Epithelial cell of esophagus (primary cell): ENCODE data around the gene NME3.

Source experiments
- DNase-seq: peaks from one replicate; pipeline ENCODE4 v3.0.0; 2010; ENCODE audit warnings: low read depth
- H3K4me3 ChIP-seq: 2 replicates; pipeline ENCODE4 v1.5.1; 2011; ENCODE audit warnings: mild to moderate bottlenecking, low read length, control low read depth
- TF ChIP-seq, protein P1 (sequence below): IDR thresholded peaks from 2 replicates; pipeline ENCODE4 v1.5.1; 2011; ENCODE audit warnings: low read depth, mild to moderate bottlenecking, low read length, control low read depth, inconsistent platforms; ENCODE audit not compliant: insufficient read depth; ENCODE audit errors: missing control alignments

Gene NME3

DNA sequence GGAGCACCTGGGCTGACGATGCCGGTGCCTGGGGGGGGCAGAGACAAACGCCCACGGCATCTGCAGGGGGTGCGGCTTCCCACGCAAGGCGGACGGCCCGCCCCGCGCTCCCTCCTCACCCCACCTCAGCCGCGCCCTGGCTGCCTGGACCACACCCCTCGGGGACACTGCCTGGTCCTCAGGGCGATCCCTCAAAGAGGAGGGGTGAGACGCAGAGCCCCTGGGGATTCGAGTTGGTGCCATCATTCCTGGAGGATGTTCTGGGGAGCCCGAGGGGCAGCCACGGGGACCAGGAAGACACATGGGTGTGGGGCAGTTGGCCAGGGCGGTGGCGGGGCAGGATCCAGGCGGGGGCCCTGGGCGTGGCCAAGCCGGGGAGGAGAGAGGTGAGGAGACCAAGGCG lies 18.3 kb upstream of the NME3 start:
- TF ChIP-seq, protein P1, sequence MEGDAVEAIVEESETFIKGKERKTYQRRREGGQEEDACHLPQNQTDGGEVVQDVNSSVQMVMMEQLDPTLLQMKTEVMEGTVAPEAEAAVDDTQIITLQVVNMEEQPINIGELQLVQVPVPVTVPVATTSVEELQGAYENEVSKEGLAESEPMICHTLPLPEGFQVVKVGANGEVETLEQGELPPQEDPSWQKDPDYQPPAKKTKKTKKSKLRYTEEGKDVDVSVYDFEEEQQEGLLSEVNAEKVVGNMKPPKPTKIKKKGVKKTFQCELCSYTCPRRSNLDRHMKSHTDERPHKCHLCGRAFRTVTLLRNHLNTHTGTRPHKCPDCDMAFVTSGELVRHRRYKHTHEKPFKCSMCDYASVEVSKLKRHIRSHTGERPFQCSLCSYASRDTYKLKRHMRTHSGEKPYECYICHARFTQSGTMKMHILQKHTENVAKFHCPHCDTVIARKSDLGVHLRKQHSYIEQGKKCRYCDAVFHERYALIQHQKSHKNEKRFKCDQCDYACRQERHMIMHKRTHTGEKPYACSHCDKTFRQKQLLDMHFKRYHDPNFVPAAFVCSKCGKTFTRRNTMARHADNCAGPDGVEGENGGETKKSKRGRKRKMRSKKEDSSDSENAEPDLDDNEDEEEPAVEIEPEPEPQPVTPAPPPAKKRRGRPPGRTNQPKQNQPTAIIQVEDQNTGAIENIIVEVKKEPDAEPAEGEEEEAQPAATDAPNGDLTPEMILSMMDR = no peak

DNA sequence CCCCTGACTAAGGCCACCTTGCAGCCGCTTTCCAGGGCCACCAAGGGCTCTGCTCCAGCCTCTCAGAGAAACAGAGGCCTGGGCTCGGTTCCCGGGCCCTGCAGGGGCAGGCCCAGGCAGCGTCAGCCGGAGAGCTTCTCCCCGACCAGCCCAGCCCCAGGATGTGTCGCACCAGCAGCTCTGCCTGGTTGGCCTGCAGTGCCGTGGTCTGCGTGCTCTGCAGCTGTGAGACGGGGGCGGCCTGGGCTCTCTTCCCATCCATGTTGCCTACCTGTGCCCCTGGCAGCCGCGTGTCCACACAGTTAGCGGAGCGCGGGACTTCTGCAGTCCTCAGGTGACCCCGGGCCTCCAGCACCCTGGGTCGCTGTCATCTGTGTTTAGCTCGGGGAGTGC lies 17.4 kb upstream of the NME3 start:
- H3K4me3 ChIP-seq = no peak overlapping the region
- peak; percentile 44 for DNase-seq
- TF ChIP-seq, protein P1 = no peak

More for the DNA sequence above, 18.3 kb upstream of the NME3 start:
- H3K4me3 ChIP-seq = no peak overlapping the region
- no peak for DNase-seq

DNA sequence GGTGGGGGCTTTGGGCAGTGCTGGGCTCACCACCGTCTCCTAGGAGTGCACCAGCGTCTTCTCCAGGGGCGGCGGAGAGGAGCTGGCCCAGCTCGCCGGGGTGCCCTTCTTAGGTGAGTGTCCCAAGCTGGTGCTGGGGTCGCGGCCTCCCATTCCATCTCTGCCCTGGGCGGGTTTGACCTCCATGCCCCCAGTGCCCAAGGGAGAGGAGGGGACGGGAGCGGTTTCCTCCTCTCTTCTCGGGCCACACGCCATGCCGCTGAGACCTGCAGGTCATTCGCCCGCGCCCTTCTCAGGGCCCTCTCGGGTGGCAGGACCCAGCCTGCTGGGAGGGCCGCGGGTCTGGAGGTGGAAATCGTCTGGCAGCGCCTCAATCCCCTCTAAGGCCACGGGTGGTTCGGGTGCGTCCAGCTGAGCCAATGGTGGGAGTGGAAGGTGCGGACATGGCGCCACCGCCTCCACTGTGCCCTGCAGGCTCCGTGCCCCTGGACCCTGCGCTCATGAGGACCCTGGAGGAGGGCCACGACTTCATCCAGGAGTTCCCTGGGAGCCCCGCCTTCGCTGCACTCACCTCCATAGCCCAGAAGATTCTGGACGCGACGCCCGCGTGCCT lies 16.9 kb upstream of the NME3 start:
- no peak overlapping the region for H3K4me3 ChIP-seq
- TF ChIP-seq, protein P1 = no peak
- DNase-seq = no peak

DNA sequence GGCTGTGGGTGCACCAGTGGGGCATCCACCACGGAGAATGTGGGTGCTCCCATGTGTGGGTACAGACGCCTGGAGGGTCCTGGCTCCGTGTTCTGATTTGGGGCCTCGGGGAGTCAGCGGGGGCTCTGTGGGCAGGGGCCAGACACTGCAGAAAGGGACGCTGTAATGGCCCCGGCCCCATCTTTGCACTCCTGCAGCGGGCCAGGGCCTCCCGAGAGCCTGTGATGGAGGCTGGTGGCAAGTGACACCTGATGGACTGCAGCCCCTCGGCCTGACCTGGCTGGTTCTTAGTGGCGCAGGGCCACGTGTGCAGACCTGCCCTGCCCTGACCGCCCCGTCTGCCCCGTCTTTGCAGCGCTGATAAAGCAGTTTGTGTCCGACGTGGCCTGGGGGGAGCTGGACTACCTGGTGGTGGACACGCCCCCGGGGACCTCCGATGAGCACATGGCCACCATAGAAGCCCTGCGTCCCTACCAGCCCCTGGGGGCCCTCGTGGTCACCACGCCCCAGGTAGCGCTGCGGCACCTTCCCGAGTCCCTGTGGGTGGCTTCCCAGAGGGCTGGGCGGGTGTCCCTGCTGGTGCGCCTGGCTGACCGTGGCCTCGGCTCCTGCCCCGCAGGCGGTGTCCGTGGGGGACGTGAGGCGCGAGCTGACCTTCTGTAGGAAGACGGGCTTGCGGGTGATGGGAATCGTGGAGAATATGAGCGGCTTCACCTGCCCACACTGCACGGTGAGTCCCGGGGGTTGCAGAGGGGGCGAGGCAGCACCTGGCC lies 16.2 kb upstream of the NME3 start:
- TF ChIP-seq, protein P1 = no peak
- DNase-seq = no peak
- H3K4me3 ChIP-seq = no peak overlapping the region

DNA sequence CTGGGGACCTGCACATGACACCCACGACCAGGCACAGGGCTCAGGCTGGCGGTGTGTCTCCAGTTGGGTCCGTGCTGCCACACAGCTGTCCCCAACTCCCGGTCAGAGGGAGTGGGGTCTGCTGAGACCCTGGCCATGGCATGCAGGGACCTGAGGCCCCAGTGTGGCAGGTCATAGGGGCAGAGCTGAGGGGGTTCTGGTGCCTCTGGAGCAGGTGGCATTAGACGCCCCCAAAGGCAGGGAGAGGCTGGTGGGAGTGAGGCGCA lies 15.6 kb upstream of the NME3 start:
- no peak for DNase-seq
- no peak overlapping the region for H3K4me3 ChIP-seq
- TF ChIP-seq, protein P1 = no peak

DNA sequence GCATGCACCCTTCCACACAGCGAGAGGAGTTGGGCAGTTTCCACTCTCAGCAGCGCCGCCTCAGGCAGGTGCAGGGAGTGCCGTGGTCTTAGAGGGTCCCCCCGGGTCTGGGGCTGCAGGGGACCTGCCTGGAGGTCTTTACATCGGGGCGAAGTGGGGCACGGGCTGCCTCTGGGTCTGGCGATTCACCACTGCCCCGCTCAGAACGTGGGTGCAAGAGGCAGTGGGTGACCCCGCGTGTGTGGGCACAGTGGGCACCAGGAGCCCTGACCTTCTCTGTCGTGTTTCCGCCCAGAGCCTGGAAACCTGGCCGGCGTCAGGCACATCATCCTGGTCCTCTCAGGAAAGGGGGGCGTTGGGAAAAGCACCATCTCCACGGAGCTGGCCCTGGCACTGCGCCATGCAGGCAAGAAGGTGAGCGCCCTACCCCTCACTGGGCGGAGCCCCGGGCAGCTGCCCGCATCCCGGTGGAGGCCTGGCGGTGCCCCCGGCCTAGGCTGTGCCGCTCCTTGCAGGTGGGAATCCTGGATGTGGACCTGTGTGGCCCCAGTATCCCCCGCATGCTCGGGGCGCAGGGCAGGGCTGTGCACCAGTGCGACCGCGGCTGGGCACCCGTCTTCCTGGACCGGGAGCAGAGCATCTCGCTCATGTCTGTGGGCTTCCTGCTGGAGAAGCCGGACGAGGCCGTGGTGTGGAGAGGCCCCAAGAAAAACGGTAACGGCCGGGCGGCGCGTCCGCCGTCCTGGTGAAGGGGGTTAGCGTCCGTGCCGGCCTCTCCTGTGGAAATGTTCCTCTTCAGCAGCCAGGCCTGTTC lies 15.1 kb upstream of the NME3 start:
- no peak overlapping the region for H3K4me3 ChIP-seq
- TF ChIP-seq, protein P1 = no peak
- DNase-seq = no peak
